AG20443 (cell line): ENCODE results near the gene TSPAN14.
A peak's percentile ranks its signal among the peaks of the same experiment; 100 is the strongest.
"Not testable (repeated sequence)": the region's sequence is repeated elsewhere in the genome, so short reads cannot be mapped to it uniquely, and the experiment has no call there.

Source experiments
- DNase-seq: peaks from one replicate; pipeline ENCODE4 v3.0.0; 2012; ENCODE audit warnings: low spot score, mixed read lengths

Gene TSPAN14

GRCh38 chr10:80470266-80470665 is 16.2 kb downstream of the TSPAN14 start:
- no peak for DNase-seq

DNA sequence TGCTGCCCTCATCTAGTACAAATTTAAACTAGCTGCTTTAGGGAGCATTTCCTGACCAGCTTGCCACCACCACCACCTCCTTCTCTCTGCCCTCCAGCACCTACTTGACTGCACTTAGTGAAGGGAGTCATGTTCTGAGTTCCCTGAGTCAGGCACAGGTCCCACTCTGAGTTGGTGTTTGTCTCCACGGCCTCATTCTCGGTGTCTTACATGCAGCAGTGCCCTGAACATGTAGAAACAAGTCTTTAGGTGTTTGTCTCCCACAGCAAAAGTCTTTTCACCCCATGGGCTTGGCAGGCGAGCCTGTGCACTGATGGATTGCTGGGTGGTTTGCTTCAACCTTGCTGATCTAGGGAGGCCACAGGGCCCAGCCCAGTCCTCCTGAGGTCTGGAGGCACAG is 16.9 kb downstream of the TSPAN14 start:
- no peak for DNase-seq

GRCh38 chr10:80471715-80472233 is 17.7 kb downstream of the TSPAN14 start:
- no peak for DNase-seq

- peak; percentile 30 for DNase-seq
Observed at GRCh38 chr10:80472234-80473095, 18.4 kb downstream of the TSPAN14 start.

- DNase-seq = no peak
Observed at GRCh38 chr10:80473096-80473657, 19.1 kb downstream of the TSPAN14 start.

DNA sequence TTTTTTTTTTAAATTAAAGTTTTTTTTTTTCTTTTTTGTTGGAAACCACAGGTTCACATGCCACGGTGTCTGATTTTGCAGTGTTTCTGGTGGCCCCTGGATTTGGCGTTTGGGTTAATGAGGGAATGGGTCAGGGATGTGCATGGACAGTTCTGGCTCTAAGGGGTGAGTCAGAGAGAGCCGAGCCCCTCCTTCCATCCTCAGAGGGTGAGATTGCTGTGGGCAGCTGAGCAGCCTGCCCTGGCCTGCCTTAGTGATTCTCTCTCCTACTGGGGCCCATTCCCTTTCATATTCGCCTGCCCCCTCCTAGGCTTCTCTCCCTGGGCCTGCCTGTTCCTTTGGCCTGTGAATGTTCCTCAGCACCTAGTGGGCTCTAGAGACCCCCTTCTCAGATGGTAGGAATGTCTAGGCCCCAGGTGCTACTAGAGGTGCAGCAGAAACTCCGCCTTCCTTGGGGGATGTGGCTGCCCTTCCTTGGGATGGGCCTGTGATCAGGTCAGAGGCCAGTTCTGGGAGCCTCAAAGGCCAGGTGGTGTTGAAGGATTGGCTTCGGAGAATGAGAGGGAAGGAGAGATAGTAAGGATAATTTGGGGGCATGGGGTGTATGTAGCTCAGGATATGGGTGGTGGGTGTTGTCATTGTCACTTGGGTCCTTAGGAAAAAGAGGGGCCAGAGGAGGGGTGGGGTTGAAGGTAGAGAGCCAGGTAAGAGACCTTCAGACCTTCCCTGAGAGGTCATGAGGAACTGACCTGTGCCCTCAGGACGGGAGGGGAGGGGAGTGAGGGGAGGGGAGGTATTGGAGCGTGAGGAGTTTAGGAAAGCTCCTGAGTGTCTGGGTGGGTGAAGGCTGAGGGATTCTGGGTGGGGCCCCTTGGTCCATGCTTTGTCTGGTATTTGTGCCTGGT is 19.8 kb downstream of the TSPAN14 start:
- no peak for DNase-seq

DNA sequence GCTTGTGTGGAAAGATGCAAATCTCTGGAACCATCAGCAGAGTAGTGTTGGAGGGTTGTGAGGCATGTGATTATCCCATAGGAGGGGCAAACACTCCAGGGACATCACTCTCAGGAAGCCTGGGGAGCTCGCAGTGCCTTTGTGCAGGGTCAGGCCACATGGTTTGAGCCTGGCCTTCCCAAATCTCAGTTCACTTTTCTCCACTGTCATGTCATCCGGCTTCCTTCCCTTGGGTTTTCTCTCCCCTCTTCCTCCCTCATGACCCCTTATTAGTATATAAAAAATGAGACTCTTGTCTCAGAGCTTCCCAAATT is 20.4 kb downstream of the TSPAN14 start:
- DNase-seq = no peak

- DNase-seq = no peak
Observed at GRCh38 chr10:80474941-80475340, 20.8 kb downstream of the TSPAN14 start.

GRCh38 chr10:80475641-80476040 is 21.5 kb downstream of the TSPAN14 start:
- DNase-seq = not testable (repeated sequence)

DNA sequence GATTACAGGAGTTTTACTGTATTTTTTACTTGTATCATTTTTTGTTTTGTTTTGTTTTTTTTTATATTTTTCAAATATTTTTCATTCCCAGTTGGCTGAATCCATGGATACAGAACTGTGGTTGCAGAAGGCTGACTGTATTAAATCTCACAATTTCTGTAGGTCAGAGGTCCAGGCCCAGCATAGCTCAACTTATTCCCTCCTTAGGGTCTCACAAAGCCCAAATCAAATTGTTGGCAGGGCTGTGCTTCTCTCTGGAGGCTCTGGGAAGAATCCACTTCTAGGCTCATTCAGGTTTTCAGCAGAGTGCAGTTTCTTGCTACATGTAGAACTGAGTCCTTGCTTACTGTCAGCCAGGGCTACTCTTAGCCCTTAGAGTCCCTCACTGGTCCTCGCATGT is 22.6 kb downstream of the TSPAN14 start:
- DNase-seq = no peak

- DNase-seq = peak; percentile 48
Observed at GRCh38 chr10:80477813-80478212, 23.7 kb downstream of the TSPAN14 start.

DNA sequence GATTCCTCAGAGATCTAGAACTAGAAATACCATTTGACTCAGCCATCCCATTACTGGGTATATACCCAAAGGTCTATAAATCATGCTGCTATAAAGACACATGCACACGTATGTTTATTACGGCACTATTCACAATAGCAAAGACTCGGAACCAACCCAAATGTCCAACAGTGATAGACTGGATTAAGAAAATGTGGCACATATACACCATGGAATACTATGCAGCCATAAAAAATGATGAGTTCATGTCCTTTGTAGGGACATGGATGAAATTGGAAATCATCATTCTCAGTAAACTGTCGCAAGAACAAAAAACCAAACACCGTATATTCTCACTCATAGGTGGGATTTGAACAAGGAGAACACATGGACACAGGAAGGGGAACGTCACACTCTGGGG is 26.3 kb downstream of the TSPAN14 start:
- DNase-seq = not testable (repeated sequence)

GRCh38 chr10:80480852-80481251 is 26.7 kb downstream of the TSPAN14 start:
- no peak for DNase-seq

- DNase-seq = no peak
Observed at GRCh38 chr10:80484243-80484642, 30.1 kb downstream of the TSPAN14 start.

- no peak for DNase-seq
Observed at GRCh38 chr10:80484676-80485075, 30.6 kb downstream of the TSPAN14 start.

DNA sequence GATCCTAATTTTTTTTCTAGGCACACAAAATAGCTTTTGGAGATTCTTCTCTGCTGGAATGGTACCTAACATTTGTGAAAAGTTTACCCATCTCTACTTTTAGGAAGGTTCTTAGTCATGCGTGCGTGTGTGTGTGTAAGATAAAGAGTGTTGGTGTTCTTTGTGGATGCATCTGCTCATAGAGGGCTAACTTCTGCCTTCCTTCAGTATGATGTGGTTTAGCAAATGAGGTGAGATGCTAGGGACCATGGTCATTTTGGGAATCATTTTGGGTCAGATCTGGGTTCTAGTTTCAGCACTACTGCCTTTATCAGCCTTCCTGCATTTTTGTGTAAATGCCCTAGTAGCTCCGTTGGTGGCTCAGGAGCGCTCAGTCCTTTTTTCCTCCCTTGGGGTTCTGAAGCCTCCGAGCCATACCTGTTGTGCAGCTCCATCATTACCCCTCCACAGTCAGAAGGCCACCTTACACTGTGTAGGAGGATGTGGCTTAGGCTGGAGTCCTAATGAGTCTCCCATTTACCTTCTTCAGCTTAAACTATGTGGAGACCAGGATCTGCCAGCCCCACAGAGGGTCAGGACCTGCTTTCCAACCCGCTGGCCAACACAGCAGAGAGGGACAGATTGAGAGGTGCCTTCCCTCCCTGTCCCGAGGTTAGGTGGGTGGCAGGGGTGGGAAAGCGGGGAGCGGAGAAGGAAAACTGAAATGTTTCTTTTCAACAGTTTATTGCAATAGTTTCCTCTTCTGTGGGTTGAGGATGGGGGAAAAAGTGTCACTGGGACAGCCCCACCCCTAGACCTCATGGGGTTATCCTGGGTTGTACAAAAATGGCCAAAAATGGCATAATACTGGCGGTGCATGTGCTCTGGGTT is 31.2 kb downstream of the TSPAN14 start:
- no peak for DNase-seq

DNA sequence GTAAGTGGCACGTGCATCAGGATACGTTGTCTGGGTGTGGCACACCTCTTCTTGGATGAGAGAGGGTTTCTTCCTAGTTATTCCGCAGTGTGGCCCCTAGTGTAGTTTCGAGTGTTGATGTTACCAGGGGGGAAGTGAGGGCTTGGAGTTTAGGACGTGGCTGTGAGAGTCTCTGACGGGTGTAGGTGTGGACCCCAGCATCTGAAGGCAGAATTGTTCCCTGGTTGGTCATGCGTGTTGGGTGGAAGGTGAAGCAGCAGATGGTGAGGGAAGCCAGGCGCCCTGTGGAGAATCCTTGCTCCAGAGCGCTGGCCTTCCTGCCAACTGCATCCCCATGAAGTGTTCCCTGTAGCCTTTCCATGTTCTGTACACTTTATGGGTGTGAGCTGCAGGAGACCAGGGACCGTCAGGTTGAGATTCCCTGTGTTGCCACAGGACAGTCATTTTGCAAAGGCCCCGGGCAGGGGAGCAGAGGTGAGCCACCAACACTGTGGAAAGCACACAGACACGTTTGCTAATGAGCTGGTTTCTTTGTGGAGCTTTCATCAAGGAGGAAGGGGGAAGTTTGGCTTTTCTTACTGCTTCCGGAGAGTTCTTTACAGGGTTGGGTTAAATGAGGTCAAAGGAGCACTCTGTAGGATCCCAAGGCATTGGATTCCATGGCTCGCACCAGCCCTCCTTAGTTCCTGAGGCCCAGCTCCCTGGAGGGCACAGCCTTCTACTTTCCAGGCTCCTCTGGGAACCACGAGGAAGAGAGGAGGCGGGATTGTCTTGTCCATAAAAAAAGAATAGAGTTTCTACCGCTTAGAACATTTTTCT is 32.0 kb downstream of the TSPAN14 start:
- DNase-seq = no peak

DNA sequence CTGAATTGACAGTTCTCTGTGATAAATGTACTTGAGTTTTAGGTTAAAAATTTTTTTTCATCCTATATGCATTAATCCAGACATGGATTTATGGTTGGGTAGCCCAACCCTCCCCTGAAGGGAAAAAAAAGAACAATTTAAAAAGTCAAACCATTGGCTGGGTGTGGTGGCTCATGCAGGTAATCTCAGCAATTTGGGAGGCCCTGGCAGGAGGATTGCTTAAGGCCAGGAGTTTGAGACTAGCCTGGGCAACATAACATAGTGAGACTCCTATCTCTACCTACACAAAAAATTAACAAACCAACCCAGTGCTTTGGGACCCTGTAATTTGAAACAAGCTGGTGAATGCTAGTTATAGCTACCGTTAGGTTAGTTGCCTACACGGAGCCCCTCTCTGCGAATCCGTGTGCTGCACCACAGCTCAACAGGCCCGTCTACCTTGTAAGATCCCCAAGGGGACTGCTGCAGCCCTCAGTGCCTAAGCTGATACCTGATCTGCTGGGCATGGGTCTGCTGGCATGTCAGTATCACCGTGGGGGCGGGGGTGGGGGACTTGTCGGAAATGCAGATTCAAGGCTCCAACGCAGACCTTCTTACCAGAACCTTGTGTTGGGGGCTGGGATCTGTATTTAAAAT is 32.8 kb downstream of the TSPAN14 start:
- DNase-seq = no peak

GRCh38 chr10:80487421-80487785 is 33.3 kb downstream of the TSPAN14 start:
- no peak for DNase-seq

DNA sequence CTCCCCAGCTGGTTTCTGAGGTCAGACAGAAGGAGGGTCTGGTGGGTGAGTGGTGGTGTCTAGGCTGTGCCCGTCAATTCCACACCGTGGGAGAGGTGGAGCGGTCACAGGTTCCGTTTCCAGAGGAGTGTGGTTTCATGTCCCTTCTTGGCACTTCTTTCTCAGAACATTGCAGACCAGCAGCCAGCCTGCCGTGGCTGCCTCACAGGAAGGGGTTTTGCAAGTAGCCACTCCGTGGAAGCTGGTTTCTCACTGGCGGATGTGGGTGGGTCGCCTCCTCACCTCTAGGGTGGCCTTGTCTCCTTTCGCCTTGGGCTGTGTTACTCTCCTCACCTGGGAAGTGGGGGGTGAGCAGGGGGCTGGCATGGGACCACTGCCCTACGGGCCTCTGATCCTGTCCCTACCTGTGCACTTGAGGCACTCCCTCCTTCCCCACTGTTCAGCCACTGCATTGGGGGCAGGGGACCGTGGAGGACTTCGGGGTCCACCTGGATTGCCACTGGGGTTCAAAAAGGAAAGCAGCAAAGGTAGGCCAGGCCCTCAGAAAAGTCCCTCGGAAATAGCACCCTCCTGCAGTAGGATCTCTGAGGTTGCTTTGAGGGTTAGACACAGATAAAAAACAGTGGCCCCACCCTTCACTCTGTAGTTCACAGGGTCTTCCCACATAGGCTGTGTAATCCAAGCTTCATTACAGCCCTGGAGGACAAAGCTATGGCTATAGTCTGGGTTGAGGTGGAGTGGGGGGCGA is 33.9 kb downstream of the TSPAN14 start:
- DNase-seq = no peak
